LNCaP clone FGC (cell line): ENCODE data around the gene SMPD3.

Experiments
- DNase-seq: peaks from one replicate; pipeline ENCODE4 v3.0.0-alpha.2; 2011; ENCODE audit warnings: low read depth
- H3K4me3 ChIP-seq: 2 replicates; pipeline ENCODE4 v1.5.1; 2011; ENCODE audit warnings: mild to moderate bottlenecking, low read depth, low read length, control low read depth
- CTCF ChIP-seq: IDR thresholded peaks from 2 replicates; pipeline ENCODE4 v1.5.1; 2012; ENCODE audit warnings: mild to moderate bottlenecking; ENCODE audit not compliant: control insufficient read depth, insufficient read depth; ENCODE audit errors: extremely low read depth

The SMPD3 gene

GRCh38 chr16:68420366-68420942 is 27.9 kb downstream of the SMPD3 start:
- no peak for TF ChIP-seq CTCF
- H3K4me3 ChIP-seq: no peak overlapping the region
- DNase-seq: no peak

DNA sequence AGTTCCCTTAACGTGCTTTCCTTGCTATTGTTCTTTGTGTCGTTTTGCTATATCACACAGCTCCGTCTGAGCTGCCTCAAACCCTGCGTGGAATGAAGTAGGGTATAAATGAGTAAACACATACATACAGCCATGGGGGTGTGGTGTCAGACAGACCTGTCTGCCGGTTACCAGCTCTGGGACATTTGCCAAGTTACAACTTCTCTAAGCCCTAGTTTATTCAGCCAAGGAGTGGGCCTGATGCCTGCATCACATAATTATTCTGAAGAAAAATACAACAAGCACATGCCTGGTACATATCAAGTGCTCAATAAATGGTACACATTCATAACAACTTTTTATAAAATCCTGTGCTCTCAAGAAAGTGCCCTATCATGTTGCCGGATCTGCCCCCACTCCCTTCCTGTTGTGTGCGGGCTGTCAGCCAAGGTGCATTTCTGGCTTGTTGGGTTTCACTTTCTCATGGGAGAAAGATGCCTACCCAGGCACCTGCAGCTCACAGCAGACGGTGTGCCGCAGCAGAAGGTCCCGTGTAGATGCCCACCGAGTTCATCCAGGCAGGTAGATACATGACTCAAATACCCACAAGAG is 30.5 kb downstream of the SMPD3 start:
- no peak for TF ChIP-seq CTCF
- peak; percentile 71 for DNase-seq
- no peak overlapping the region for H3K4me3 ChIP-seq

GRCh38 chr16:68416057-68417046 is 32.0 kb downstream of the SMPD3 start:
- H3K4me3 ChIP-seq: peak overlapping the region; percentile 37
- no peak for TF ChIP-seq CTCF
- peak; percentile 97 for DNase-seq

DNA sequence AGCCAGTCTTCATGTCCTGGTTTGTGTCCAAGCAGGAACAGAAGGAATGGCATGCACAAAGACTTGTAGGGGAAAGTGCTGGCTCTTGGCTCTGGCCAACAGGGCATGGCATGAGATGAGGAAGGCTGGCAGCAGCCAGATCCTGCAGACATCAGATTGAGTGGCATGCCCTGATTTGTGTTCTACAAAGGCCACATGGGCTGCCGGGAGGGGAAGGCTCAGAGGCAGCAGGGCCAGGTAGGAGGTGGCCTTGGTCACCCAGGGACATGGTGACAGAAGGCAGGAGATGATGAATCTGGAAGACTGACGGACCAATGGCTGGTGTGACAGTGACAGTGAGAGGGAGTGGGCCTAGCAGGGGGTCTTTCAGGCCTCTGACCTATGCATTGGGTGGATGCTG is 33.7 kb downstream of the SMPD3 start:
- H3K4me3 ChIP-seq: no peak overlapping the region
- no peak for DNase-seq
- no peak for TF ChIP-seq CTCF

GRCh38 chr16:68412061-68412460 is 36.2 kb downstream of the SMPD3 start:
- no peak for DNase-seq
- TF ChIP-seq CTCF: no peak
- H3K4me3 ChIP-seq: no peak overlapping the region

- no peak overlapping the region for H3K4me3 ChIP-seq
- no peak for DNase-seq
- no peak for TF ChIP-seq CTCF
These were observed 37.2 kb downstream of the SMPD3 start for GRCh38 chr16:68411086-68411485.
